ENCODE measurements around the gene CD9.

The CD9 gene

GRCh38 chr12:6250343-6250742 is 50.1 kb downstream of the CD9 start:
- no peak for DNase-seq

GRCh38 chr12:6253278-6253677 is 53.1 kb downstream of the CD9 start:
- DNase-seq, result no peak

GRCh38 chr12:6254491-6254890 is 54.3 kb downstream of the CD9 start:
- DNase-seq, result no peak

- DNase-seq, result no peak
Observed at GRCh38 chr12:6257007-6257406, 56.8 kb downstream of the CD9 start.

- no peak for DNase-seq
Observed at GRCh38 chr12:6262211-6262610, 62.0 kb downstream of the CD9 start.

GRCh38 chr12:6262623-6263022 is 62.4 kb downstream of the CD9 start:
- no peak for DNase-seq

GRCh38 chr12:6263931-6264330 is 63.7 kb downstream of the CD9 start:
- DNase-seq, result no peak

- no peak for DNase-seq
Observed at GRCh38 chr12:6264402-6265037, 64.3 kb downstream of the CD9 start.

- DNase-seq, result no peak
Observed at GRCh38 chr12:6265038-6265405, 64.8 kb downstream of the CD9 start.

GRCh38 chr12:6266541-6266966 is 66.4 kb downstream of the CD9 start:
- DNase-seq, result no peak

- no peak for DNase-seq
Observed at GRCh38 chr12:6266971-6267721, 66.9 kb downstream of the CD9 start.

- DNase-seq, result no peak
Observed at GRCh38 chr12:6268484-6269157, 68.4 kb downstream of the CD9 start.

- DNase-seq, result no peak
Observed at GRCh38 chr12:6269986-6270385, 69.8 kb downstream of the CD9 start.

GRCh38 chr12:6271281-6271680 is 71.1 kb downstream of the CD9 start:
- no peak for DNase-seq

GRCh38 chr12:6272300-6273204 is 72.4 kb downstream of the CD9 start:
- DNase-seq, result no peak

- DNase-seq, result no peak
Observed at GRCh38 chr12:6273205-6273540, 73.0 kb downstream of the CD9 start.

- no peak for DNase-seq
Observed at GRCh38 chr12:6273541-6274230, 73.5 kb downstream of the CD9 start.

GRCh38 chr12:6274231-6275221 is 74.3 kb downstream of the CD9 start:
- DNase-seq, result no peak

GRCh38 chr12:6275928-6276887 is 76.0 kb downstream of the CD9 start:
- DNase-seq, result no peak
